ENCODE data around the gene MAJIN.

GRCh38 chr11:64999478-64999877, 27.6 kb upstream of the MAJIN start:
- no peak for TF ChIP-seq PATZ1 (tag by site-specific recombination; IDR thresholded peaks at IDR 0.05)
- TF ChIP-seq ZNF274 (IDR thresholded peaks at IDR 0.05; ENCODE audit: low read length) = no peak
- TF ChIP-seq ZNF274 (tag by site-specific recombination; IDR thresholded peaks at IDR 0.05; ENCODE audit: borderline replicate concordance) = no peak
- no peak for TF ChIP-seq CTCF (tag by site-specific recombination; IDR thresholded peaks at IDR 0.05)
- TF ChIP-seq KLF7 (tag by site-specific recombination; IDR thresholded peaks at IDR 0.05; ENCODE audit: borderline replicate concordance) = no peak
- no peak for TF ChIP-seq ZNF266 (tag by site-specific recombination; IDR thresholded peaks at IDR 0.05; ENCODE audit: low read depth)

Data from HEK293 (cell line).